K562 (cell line): ENCODE data around the gene MYO15A. TPM values are rescaled to one million over a fixed set of nuclear protein-coding genes. Genes with fewer than 3 reads are reported as not detected.

Source experiments
- AFF4 ChIP-seq: sonication (generic); formaldehyde crosslinking; IDR thresholded peaks from 2 replicates; pipeline ENCODE4 v1.8.0; 2023; ENCODE audit warnings: mild to moderate bottlenecking, missing genetic modification reagents
- ATF7 ChIP-seq: fragments of 450-650 bp; IDR thresholded peaks from 2 replicates; pipeline ENCODE4 v1.7.1; 2014; ENCODE audit warnings: mild to moderate bottlenecking, moderate library complexity
- FOSL1 ChIP-seq: fragments of 200-800 bp; sonication (Bioruptor generic); conservative IDR thresholded peaks from 2 replicates; pipeline ENCODE4 v1.6.1; 2016; ENCODE audit warnings: missing genetic modification characterization, missing compliant biosample characterization
- HDGF ChIP-seq: fragments of 450-650 bp; IDR thresholded peaks from 2 replicates; pipeline ENCODE4 v1.6.1; 2016
- HIVEP1 ChIP-seq: fragments of 250-450 bp; sonication (Bioruptor Pico); IDR thresholded peaks from 2 replicates; pipeline ENCODE4 v1.4.0; 2020; ENCODE audit warnings: mild to moderate bottlenecking
- L3MBTL2 ChIP-seq: fragments of 450-650 bp; IDR thresholded peaks from 2 replicates; pipeline ENCODE4 v1.6.1; 2016; ENCODE audit warnings: mild to moderate bottlenecking, moderate library complexity
- MTA3 ChIP-seq: fragments of 450-650 bp; formaldehyde crosslinking; IDR thresholded peaks from 2 replicates; pipeline ENCODE4 v1.6.1; 2017; ENCODE audit warnings: mild to moderate bottlenecking, borderline replicate concordance
- NCOA2 ChIP-seq, 2 experiments: fragments of 450-650 bp; IDR thresholded peaks; 2 replicates each; pipeline ENCODE4 v1.6.1; 2018; ENCODE audit warnings: mild to moderate bottlenecking in 2 of 2, moderate library complexity in 1 of 2; ENCODE audit not compliant: partially characterized antibody in 2 of 2
- NUFIP1 ChIP-seq: fragments of 450-650 bp; IDR thresholded peaks from 2 replicates; pipeline ENCODE4 v1.6.1; 2018; ENCODE audit not compliant: partially characterized antibody
- PHF8 ChIP-seq: fragments of 200-600 bp; sonication (generic); IDR thresholded peaks from 2 replicates; pipeline ENCODE4 v1.6.1; 2012; ENCODE audit warnings: mixed run types, mild to moderate bottlenecking, inconsistent platforms, low read length, moderate library complexity, borderline replicate concordance
- POLR2B ChIP-seq: fragments of 450-650 bp; IDR thresholded peaks from 2 replicates; pipeline ENCODE4 v1.6.1; 2018; ENCODE audit warnings: low read depth; ENCODE audit not compliant: partially characterized antibody
- RREB1 ChIP-seq: fragments of 250-450 bp; sonication (Bioruptor Pico); IDR thresholded peaks from 2 replicates; pipeline ENCODE4 v1.4.0; 2020
- SNAPC5 ChIP-seq: fragments of 250-450 bp; sonication (Bioruptor Pico); IDR thresholded peaks from 2 replicates; pipeline ENCODE4 v1.8.0; 2021; ENCODE audit warnings: moderate library complexity, mild to moderate bottlenecking, inconsistent platforms
- SOX6 ChIP-seq: fragments of 450-650 bp; IDR thresholded peaks from 2 replicates; pipeline ENCODE4 v1.6.1; 2014; ENCODE audit warnings: mild to moderate bottlenecking
- SP1 ChIP-seq: sonication (generic); formaldehyde crosslinking; IDR thresholded peaks from 2 replicates; pipeline ENCODE4 v1.8.1; 2022; ENCODE audit warnings: mild to moderate bottlenecking, missing genetic modification reagents
- TRIM24 ChIP-seq, 2 experiments: fragments of 450-650 bp; IDR thresholded peaks; 2 replicates each; pipeline ENCODE4 v1.6.1; 2016
- USF2 ChIP-seq: sonication (generic); formaldehyde crosslinking; IDR thresholded peaks from 2 replicates; pipeline ENCODE4 v1.5.0; 2020; ENCODE audit warnings: missing genetic modification reagents
- ZNF507 ChIP-seq: conservative IDR thresholded peaks from 2 replicates; pipeline ENCODE4 v1.6.1; 2017; ENCODE audit warnings: missing genetic modification characterization, missing compliant biosample characterization
- polyA plus RNA-seq, 8 experiments: library from polyadenylated mRNA; depleted of rRNA in 4 of 8; stranded (reverse) in 5 of 8; unstranded in 3 of 8; fragments of >200 nt; fragmentation: Nextera tagmentation in 2 of 8; fragmentation: Illumina TruSeq in 1 of 8; extraction: Ambion mirVana in 2 of 8; extraction: Trizol in 1 of 8; gene quantifications; 2 replicates each; pipeline versions ENCODE4 v1.2.1 to v1.2.3, GENCODE V29; 2011 to 2014; ENCODE audit warnings: inconsistent platforms in 1 of 8, missing spikeins in 1 of 8
- total RNA-seq, 7 experiments: library from RNA; depleted of rRNA in 6 of 7; stranded (reverse); fragments of >200 nt in 6 of 7; fragmentation: Illumina TruSeq in 2 of 7; extraction: Trizol in 2 of 7; gene quantifications; 2 replicates each; pipeline versions ENCODE4 v1.2.1 to v1.2.3, GENCODE V29; 2011 to 2021; ENCODE audit warnings: low replicate concordance in 1 of 7

MYO15A gene
- total and polyA plus RNA-seq, 9 of the 15 experiments (the other 6 are each of a cell fraction or from before 2014, with no cell fraction given) = 0.05 to 0.88 (median 0.14) TPM; not detected in 1

- TF ChIP-seq HIVEP1 (CRISPR knock-in tag) = no peak
- peak; percentile 89; the same call in 1 of the 2 replicates for TF ChIP-seq MTA3
- TF ChIP-seq ZNF507 (tag) = no peak
- TF ChIP-seq SP1 = peak; percentile 89
- peak; percentile 73; the same call in 1 of the 2 replicates for TF ChIP-seq AFF4 (CRISPR knock-in tag)
- TF ChIP-seq POLR2B = peak; percentile 59
- TF ChIP-seq USF2 (CRISPR knock-in tag) = no peak
- TF ChIP-seq SNAPC5 (CRISPR knock-in tag) = no peak
- TF ChIP-seq ATF7 = peak; percentile 70
- TF ChIP-seq NCOA2 (IDR thresholded peaks at IDR 0.05; ENCODE audit: partially characterized antibody in 2 of 2) = no peak
- TF ChIP-seq SOX6 = peak; percentile 75
- TF ChIP-seq NUFIP1 = no peak
- peak; percentile 85; the same call in 1 of the 2 replicates for TF ChIP-seq PHF8
- peak; percentile 84; the same call in 1 of the 2 replicates for TF ChIP-seq HDGF
- TF ChIP-seq L3MBTL2 = peak; percentile 70
- peak in 1 of 2 experiments; percentile 98; a peak in 2 of 4 replicates for TF ChIP-seq TRIM24 (IDR thresholded peaks at IDR 0.05)
- no peak for TF ChIP-seq RREB1 (CRISPR knock-in tag)
- peak; percentile 45; the same call in 1 of the 2 replicates for TF ChIP-seq FOSL1 (tag)
Observed at GRCh38 chr17:18087610-18088491, 20.7 kb upstream of the MYO15A start, which contains the start of gene DRG2 (continued).
